Measurements from ENCODE around the gene RNPS1.
A peak's percentile ranks its signal among the peaks of the same experiment; 100 is the strongest.

The RNPS1 gene

DNA sequence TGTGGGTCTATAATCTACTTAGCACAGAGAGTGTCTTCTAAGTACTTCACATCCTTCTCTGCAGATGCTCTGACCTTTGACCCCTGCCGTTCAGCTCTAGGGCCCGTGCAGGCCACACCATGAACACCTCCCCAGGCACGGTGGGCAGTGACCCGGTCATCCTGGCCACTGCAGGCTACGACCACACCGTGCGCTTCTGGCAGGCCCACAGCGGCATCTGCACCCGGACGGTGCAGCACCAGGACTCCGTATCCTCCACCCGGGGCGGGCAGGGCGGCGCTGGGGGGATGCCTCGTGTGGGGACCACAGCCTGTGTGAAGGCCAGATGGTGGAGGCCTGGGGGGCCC, 62.0 kb downstream of the RNPS1 start:
- TF ChIP-seq, protein P1, sequence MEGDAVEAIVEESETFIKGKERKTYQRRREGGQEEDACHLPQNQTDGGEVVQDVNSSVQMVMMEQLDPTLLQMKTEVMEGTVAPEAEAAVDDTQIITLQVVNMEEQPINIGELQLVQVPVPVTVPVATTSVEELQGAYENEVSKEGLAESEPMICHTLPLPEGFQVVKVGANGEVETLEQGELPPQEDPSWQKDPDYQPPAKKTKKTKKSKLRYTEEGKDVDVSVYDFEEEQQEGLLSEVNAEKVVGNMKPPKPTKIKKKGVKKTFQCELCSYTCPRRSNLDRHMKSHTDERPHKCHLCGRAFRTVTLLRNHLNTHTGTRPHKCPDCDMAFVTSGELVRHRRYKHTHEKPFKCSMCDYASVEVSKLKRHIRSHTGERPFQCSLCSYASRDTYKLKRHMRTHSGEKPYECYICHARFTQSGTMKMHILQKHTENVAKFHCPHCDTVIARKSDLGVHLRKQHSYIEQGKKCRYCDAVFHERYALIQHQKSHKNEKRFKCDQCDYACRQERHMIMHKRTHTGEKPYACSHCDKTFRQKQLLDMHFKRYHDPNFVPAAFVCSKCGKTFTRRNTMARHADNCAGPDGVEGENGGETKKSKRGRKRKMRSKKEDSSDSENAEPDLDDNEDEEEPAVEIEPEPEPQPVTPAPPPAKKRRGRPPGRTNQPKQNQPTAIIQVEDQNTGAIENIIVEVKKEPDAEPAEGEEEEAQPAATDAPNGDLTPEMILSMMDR (IDR thresholded peaks at IDR 0.05; ENCODE audit: extremely low read depth, insufficient read depth, missing control alignments), result no peak
- no peak for DNase-seq (ENCODE audit: low spot score)
- in situ Hi-C loops (cut with MboI; ENCODE audit: low pct_unique_long_range_greater_than_20kb, low sequenced_read_pairs, unreplicated experiment), result no loop called here

DNA sequence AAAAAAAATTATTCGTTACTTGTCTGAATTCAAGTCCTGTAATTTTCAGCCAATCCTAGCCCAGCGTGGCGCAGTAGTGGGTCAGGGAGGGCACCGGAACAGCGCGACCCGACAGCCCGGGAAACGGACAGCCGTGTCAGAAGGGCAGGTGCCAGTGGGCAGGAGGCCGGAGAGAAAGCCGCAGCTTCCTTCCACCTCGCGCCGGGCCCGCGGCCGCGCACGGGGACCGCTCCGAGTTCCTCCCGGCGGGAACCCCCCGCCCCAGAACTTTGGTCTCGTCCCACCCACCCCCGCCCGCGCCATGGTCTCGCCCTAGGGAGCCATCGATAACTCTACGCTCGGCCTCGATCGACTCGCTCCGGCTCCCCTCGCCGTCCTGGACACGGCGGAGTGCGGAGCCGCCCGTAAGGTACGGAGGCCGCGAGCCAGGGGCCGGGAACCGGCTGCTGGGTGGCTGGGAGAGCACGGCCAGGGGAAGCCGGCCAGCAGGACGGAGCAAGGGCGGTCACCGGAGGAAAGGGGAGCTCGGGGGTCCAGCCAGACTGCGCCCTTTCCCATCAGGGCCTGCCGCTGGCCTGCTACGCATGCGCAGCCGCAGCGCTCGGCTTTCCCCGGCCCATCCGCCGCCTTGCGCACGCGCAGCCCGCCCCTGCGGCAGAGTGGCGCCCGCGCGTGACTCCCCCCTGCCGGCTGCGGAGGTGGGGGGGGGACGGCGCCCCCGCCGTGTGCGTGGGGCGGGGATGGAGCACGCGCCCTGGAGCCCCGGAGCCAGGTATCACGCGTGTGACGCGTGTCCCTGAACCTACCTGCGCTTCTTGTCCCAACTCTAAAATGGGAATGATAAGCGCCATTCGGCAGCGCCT, 62.6 kb downstream of the RNPS1 start, which contains the start of gene MLST8:
MLST8 (plus strand) TSS at position 351 of the 863 bp plus-strand sequence. CDS start 632 bp downstream, outside the sequence.
- in situ Hi-C loops (cut with MboI; ENCODE audit: low pct_unique_long_range_greater_than_20kb, low sequenced_read_pairs, unreplicated experiment), result no loop called here
- TF ChIP-seq, protein P1 (IDR thresholded peaks at IDR 0.05; ENCODE audit: extremely low read depth, insufficient read depth, missing control alignments), result peak; percentile 9
- peak; percentile 99 for DNase-seq (ENCODE audit: low spot score)

DNA sequence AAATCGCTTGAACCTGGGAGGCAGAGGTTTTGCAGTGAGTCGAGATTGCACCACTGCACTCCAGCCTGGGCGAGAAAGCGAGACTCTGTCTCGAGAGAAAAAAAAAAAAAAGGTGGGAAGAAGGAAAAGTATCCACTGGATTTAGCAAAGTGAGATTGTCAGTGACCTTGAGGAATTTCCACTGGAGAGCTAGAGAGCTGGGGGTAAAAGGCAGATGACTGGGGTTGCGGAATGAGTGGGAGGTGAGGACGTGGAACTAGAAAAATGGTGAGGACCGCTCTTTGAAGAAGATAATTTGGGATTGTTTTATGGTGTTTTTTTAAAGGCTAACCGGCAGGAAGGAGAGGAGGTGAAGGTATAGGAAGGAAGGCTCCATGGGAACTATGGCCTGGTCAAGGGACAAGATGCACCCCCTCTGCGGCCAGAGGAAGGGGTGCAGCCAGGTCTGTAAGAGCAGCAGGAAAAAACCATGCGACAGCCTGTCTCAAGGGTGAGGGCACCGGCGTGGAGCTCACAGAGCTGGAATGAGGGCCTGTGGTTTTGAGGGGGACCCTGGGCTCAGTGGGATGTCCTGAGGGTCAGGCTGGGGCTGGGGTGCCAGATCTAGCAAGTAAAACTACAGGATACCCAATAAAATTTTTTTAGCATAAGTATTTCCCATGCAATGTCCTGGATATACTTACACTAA, 63.4 kb downstream of the RNPS1 start:
- in situ Hi-C loops (cut with MboI; ENCODE audit: low pct_unique_long_range_greater_than_20kb, low sequenced_read_pairs, unreplicated experiment), result no loop called here
- TF ChIP-seq, protein P1 (IDR thresholded peaks at IDR 0.05; ENCODE audit: extremely low read depth, insufficient read depth, missing control alignments), result no peak
- DNase-seq (ENCODE audit: low spot score), result no peak
